Hepatocyte (in vitro differentiated cells): Measurements from ENCODE around the gene SSBP2. TPM values are rescaled to one million over a fixed set of nuclear protein-coding genes. Genes with fewer than 3 reads are reported as not detected.

ENCODE experiments used
- DNase-seq: peaks from one replicate; pipeline ENCODE4 v3.0.0-alpha.2; 2016; ENCODE audit warnings: low spot score
- H2AFZ ChIP-seq: fragments of 200-600 bp; sonication (generic); 2 replicates; pipeline ENCODE4 v1.6.0; 2016; ENCODE audit warnings: antibody characterized with exemption, mild to moderate bottlenecking
- H3K27ac ChIP-seq: fragments of 200-600 bp; sonication (generic); 2 replicates; pipeline ENCODE4 v1.5.1; 2016; ENCODE audit warnings: mild to moderate bottlenecking
- H3K27me3 ChIP-seq: fragments of 200-600 bp; sonication (generic); 2 replicates; pipeline ENCODE4 v1.6.1; 2016
- H3K36me3 ChIP-seq: fragments of 200-600 bp; sonication (generic); replicated peaks from 2 replicates; pipeline ENCODE4 v1.5.1; 2016; ENCODE audit warnings: low read depth; ENCODE audit not compliant: insufficient read depth
- H3K4me1 ChIP-seq: fragments of 200-600 bp; sonication (generic); 2 replicates; pipeline ENCODE4 v1.5.1; 2016; ENCODE audit warnings: mild to moderate bottlenecking, moderate library complexity; ENCODE audit not compliant: insufficient read depth
- H3K4me2 ChIP-seq: fragments of 200-600 bp; sonication (generic); 2 replicates; pipeline ENCODE4 v1.6.0; 2016
- H3K4me3 ChIP-seq: fragments of 200-600 bp; sonication (generic); 2 replicates; pipeline ENCODE4 v1.5.1; 2016; ENCODE audit warnings: mild to moderate bottlenecking
- H3K79me2 ChIP-seq: fragments of 200-600 bp; sonication (generic); 2 replicates; pipeline ENCODE4 v1.6.0; 2017; ENCODE audit warnings: mild to moderate bottlenecking
- H3K9me2 ChIP-seq: fragments of 200-600 bp; sonication (generic); replicated peaks from 2 replicates; pipeline ENCODE4 v1.6.0; 2017; ENCODE audit warnings: mild to moderate bottlenecking; ENCODE audit not compliant: insufficient read depth
- H3K9me3 ChIP-seq: fragments of 200-600 bp; sonication (generic); 2 replicates; pipeline ENCODE4 v1.5.1; 2016; ENCODE audit warnings: low read depth, mild to moderate bottlenecking
- H4K20me1 ChIP-seq: fragments of 200-600 bp; sonication (generic); 2 replicates; pipeline ENCODE4 v1.6.0; 2016; ENCODE audit warnings: mild to moderate bottlenecking; ENCODE audit not compliant: insufficient read depth, poor library complexity, severe bottlenecking
- EZH2 ChIP-seq: fragments of 200-600 bp; sonication (generic); IDR thresholded peaks from 2 replicates; pipeline ENCODE4 v1.6.1; 2016; ENCODE audit warnings: antibody characterized with exemption, mild to moderate bottlenecking, borderline replicate concordance
- EZH2phosphoT487 ChIP-seq: fragments of 200-600 bp; sonication (generic); IDR thresholded peaks from one replicate; pipeline ENCODE4 v1.6.1; 2018; ENCODE audit warnings: antibody characterized with exemption, mild to moderate bottlenecking, low read depth, moderate library complexity; ENCODE audit not compliant: unreplicated experiment, severe bottlenecking
- WGBS: methylation state at CpG from one replicate; pipeline ENCODE4 v1.1.6; 2016; ENCODE audit warnings: low lambda C conversion rate; ENCODE audit errors: missing lambda C conversion rate; 5-methylcytosine and 5-hydroxymethylcytosine counted together
- polyA plus RNA-seq: library from polyadenylated mRNA; unstranded; fragments of >200 nt; fragmentation: Nextera tagmentation; extraction: Ambion mirVana; gene quantifications from 2 replicates; pipeline ENCODE4 v1.2.1, GENCODE V29; 2016
- total RNA-seq: library from RNA; depleted of rRNA; stranded (reverse); fragments of >200 nt; gene quantifications from 2 replicates; pipeline ENCODE4 v1.2.3, GENCODE V29; 2014
- TF ChIP-seq, protein P1 (sequence below): fragments of 200-600 bp; sonication (generic); IDR thresholded peaks from 2 replicates; pipeline ENCODE4 v1.5.1; 2016; ENCODE audit warnings: antibody characterized with exemption, mild to moderate bottlenecking; ENCODE audit not compliant: poor library complexity

The SSBP2 gene
- total and polyA plus RNA-seq, 2 experiments from 2014 or later: 23.7 to 48.2 TPM

DNA sequence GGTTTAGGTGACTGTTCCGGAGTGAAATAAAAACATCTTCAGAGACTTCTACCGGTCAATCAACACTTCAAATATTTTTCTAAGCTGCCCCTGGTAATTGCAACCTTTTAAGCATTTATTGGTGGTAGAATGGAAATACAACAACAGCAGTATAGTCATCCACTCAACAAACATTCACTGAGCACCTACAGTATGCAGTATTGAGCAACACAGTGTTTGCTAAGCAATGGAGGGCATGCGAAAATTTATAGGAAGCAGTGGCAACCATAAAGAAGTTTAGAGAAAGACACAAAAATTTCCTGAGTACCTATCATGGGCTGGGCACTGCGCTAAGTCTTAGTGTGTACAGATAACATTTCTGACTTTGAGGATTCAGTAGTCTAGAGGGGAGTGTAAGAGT lies 12.0 kb upstream of the SSBP2 start:
- WGBS: 80% methylated on average over 4 of the region's 4 CpGs
- Histone ChIP-seq H3K4me3 (no peak overlapping the region), H3K9me2 (no peaks in the 10 kb centered on the region), H2AFZ (no peak overlapping the region), H3K4me2 (no peak overlapping the region), H3K27me3 (no peaks in the 10 kb centered on the region), H3K9me3 (no peaks in the 10 kb centered on the region), H3K36me3 (no peaks in the 10 kb centered on the region), H4K20me1 (no peaks in the 10 kb centered on the region), H3K4me1 (peaks cover 4% of the 10 kb centered on the region), H3K27ac (no peak overlapping the region), H3K79me2 (no peaks in the 10 kb centered on the region)
- no peak for DNase-seq
- TF ChIP-seq, protein P1, sequence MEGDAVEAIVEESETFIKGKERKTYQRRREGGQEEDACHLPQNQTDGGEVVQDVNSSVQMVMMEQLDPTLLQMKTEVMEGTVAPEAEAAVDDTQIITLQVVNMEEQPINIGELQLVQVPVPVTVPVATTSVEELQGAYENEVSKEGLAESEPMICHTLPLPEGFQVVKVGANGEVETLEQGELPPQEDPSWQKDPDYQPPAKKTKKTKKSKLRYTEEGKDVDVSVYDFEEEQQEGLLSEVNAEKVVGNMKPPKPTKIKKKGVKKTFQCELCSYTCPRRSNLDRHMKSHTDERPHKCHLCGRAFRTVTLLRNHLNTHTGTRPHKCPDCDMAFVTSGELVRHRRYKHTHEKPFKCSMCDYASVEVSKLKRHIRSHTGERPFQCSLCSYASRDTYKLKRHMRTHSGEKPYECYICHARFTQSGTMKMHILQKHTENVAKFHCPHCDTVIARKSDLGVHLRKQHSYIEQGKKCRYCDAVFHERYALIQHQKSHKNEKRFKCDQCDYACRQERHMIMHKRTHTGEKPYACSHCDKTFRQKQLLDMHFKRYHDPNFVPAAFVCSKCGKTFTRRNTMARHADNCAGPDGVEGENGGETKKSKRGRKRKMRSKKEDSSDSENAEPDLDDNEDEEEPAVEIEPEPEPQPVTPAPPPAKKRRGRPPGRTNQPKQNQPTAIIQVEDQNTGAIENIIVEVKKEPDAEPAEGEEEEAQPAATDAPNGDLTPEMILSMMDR: no peak
- TF ChIP-seq EZH2 (no peak), EZH2phosphoT487 (no peak)

DNA sequence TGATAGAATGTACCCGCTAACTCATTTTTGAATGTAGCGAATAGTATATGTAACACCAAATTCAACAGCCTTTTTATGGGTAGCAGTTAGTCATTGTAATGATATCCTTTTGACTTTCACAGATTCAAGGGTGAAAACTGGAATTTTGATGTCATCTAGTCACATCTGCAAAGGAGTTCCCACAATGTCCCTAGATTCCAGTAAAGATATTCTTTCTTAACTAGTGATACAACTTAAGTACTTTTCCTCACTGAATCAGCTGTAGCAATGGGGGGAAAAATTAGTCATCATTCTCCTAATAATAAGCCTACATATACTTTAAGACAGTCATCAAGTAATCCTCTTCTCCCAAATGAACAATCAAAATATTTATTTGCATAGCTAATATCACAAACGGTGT lies 11.5 kb upstream of the SSBP2 start:
- Histone ChIP-seq H3K4me3 (no peak overlapping the region), H2AFZ (no peak overlapping the region), H3K9me3 (no peaks in the 10 kb centered on the region), H3K4me2 (no peak overlapping the region), H3K36me3 (no peaks in the 10 kb centered on the region), H3K27ac (no peak overlapping the region), H3K27me3 (no peaks in the 10 kb centered on the region), H3K9me2 (no peaks in the 10 kb centered on the region), H3K79me2 (no peaks in the 10 kb centered on the region), H4K20me1 (no peaks in the 10 kb centered on the region), H3K4me1 (peaks cover 4% of the 10 kb centered on the region)
- TF ChIP-seq, protein P1: no peak
- TF ChIP-seq EZH2 (no peak), EZH2phosphoT487 (no peak)
- DNase-seq: no peak
- WGBS: 82% methylated on average over 3 of the region's 3 CpGs

DNA sequence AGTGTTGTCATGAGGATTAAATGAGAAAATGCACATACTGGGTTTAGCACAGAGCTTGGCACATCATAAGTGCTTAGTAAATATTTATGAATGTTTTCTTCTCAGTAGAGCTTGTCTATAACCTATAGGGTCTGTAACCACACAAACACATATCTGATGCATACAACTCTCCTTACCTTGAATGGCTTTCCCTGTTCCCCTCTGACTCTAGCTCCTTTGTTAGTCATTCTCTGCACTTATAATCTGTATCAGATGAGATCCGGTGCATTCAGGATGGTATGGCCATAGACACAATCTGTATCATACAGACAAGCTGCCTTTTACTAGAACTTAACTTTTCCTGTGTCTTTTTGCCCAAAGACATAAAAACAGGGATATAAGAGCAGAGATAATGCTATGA lies 11.1 kb upstream of the SSBP2 start:
- no peaks in the 10 kb centered on the region for H3K27me3 ChIP-seq

DNA sequence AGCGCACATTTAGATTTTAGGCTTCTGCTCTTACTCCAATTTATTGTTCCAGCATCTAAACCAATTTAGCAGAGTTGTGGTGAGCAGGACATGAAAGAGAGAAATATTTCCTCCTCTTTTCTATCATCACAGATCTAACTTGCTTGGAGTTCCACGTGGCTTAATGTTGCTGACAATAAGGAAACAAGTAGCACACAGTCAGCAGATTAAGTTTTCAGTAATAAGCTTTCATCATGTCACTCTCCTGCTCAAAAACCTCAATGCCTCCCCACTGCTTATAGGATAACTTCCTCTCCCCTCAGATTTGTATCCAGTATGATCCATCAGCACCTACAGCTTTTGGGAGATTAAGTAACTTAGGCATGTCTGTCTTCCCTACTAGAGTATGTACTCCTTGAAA lies 10.4 kb upstream of the SSBP2 start:
- H3K79me2 ChIP-seq: no peaks in the 10 kb centered on the region
- peaks cover 4% of the 10 kb centered on the region for H3K4me1 ChIP-seq
- no peak overlapping the region for H3K4me3 ChIP-seq
- no peaks in the 10 kb centered on the region for H4K20me1 ChIP-seq
- no peaks in the 10 kb centered on the region for H3K36me3 ChIP-seq
- no peak overlapping the region for H3K27ac ChIP-seq
- no peak overlapping the region for H3K4me2 ChIP-seq
- WGBS: 69% methylated on average over 2 of the region's 2 CpGs
- TF ChIP-seq, protein P1: no peak
- TF ChIP-seq EZH2phosphoT487: no peak
- TF ChIP-seq EZH2: no peak
- H2AFZ ChIP-seq: no peak overlapping the region
- H3K9me2 ChIP-seq: no peaks in the 10 kb centered on the region
- no peak for DNase-seq
- H3K27me3 ChIP-seq: no peaks in the 10 kb centered on the region
- H3K9me3 ChIP-seq: no peaks in the 10 kb centered on the region

More for the DNA sequence above, 11.1 kb upstream of the SSBP2 start:
- Histone ChIP-seq H3K79me2 (no peaks in the 10 kb centered on the region), H3K4me3 (no peak overlapping the region), H3K36me3 (no peaks in the 10 kb centered on the region), H3K9me2 (no peaks in the 10 kb centered on the region), H4K20me1 (no peaks in the 10 kb centered on the region), H2AFZ (no peak overlapping the region), H3K4me2 (no peak overlapping the region), H3K27ac (no peak overlapping the region), H3K9me3 (no peaks in the 10 kb centered on the region), H3K4me1 (peaks cover 4% of the 10 kb centered on the region)
- no peak for TF ChIP-seq EZH2phosphoT487
- no peak for TF ChIP-seq EZH2
- 97% methylated on average over 1 of the region's 1 CpG for WGBS
- no peak for DNase-seq
